Uterus (tissue), 2 donors: ENCODE results near the gene CHST1.

Experiments
- POLR2A ChIP-seq, 2 donors: fragments of 450-650 bp; IDR thresholded peaks; one replicate each; pipeline ENCODE4 v1.6.1; 2016; ENCODE audit warnings: antibody characterized with exemption in 2 of 2, mild to moderate bottlenecking in 1 of 2, moderate library complexity in 1 of 2
- TF ChIP-seq, protein P1 (sequence below), 4 experiments: fragments of 200-600 bp in 2 of 4; fragments of 450-650 bp in 2 of 4; sonication (generic) in 2 of 4; IDR thresholded peaks; one replicate each; pipeline ENCODE4 v1.5.1; 2016 to 2019; ENCODE audit warnings: antibody characterized with exemption in 4 of 4, mild to moderate bottlenecking in 2 of 4, moderate library complexity in 1 of 4

- TF ChIP-seq, protein P1, sequence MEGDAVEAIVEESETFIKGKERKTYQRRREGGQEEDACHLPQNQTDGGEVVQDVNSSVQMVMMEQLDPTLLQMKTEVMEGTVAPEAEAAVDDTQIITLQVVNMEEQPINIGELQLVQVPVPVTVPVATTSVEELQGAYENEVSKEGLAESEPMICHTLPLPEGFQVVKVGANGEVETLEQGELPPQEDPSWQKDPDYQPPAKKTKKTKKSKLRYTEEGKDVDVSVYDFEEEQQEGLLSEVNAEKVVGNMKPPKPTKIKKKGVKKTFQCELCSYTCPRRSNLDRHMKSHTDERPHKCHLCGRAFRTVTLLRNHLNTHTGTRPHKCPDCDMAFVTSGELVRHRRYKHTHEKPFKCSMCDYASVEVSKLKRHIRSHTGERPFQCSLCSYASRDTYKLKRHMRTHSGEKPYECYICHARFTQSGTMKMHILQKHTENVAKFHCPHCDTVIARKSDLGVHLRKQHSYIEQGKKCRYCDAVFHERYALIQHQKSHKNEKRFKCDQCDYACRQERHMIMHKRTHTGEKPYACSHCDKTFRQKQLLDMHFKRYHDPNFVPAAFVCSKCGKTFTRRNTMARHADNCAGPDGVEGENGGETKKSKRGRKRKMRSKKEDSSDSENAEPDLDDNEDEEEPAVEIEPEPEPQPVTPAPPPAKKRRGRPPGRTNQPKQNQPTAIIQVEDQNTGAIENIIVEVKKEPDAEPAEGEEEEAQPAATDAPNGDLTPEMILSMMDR (IDR thresholded peaks at IDR 0.05) = no peak
- TF ChIP-seq POLR2A (IDR thresholded peaks at IDR 0.05) = no peak
Measured at GRCh38 chr11:45624095-45624494, 41.3 kb downstream of the CHST1 start.
